Karpas-422 (cell line): ENCODE results near the gene TTLL1. TPM values are rescaled to one million over a fixed set of nuclear protein-coding genes. Genes with fewer than 3 reads are reported as not detected.
"Not testable (repeated sequence)": the region's sequence is repeated elsewhere in the genome, so short reads cannot be mapped to it uniquely, and the experiment has no call there.

ENCODE experiments used
- DNase-seq: peaks from one replicate; pipeline ENCODE4 v3.0.0-alpha.2; 2015
- H2AFZ ChIP-seq: fragments of 200-600 bp; sonication (generic); 2 replicates; pipeline ENCODE4 v1.6.1; 2014; ENCODE audit warnings: antibody characterized with exemption, low read length, mixed read lengths
- H3K27ac ChIP-seq: fragments of 200-600 bp; sonication (generic); 2 replicates; pipeline ENCODE4 v1.5.1; 2014; ENCODE audit warnings: mild to moderate bottlenecking, low read length, moderate library complexity
- H3K27me3 ChIP-seq: fragments of 200-600 bp; sonication (generic); 2 replicates; pipeline ENCODE4 v1.6.1; 2014; ENCODE audit warnings: low read length, mixed read lengths
- H3K36me3 ChIP-seq: fragments of 200-600 bp; sonication (generic); 2 replicates; pipeline ENCODE4 v1.6.1; 2014; ENCODE audit warnings: low read length, mixed read lengths; ENCODE audit not compliant: insufficient read depth
- H3K4me1 ChIP-seq: fragments of 200-600 bp; sonication (generic); 2 replicates; pipeline ENCODE4 v1.6.1; 2014; ENCODE audit warnings: mild to moderate bottlenecking, low read length, mixed read lengths
- H3K4me2 ChIP-seq: fragments of 200-600 bp; sonication (generic); 2 replicates; pipeline ENCODE4 v1.6.1; 2014; ENCODE audit warnings: low read length, low read depth, mild to moderate bottlenecking; ENCODE audit not compliant: poor library complexity, severe bottlenecking
- H3K4me3 ChIP-seq: fragments of 200-600 bp; sonication (generic); 2 replicates; pipeline ENCODE4 v1.5.1; 2014; ENCODE audit warnings: mild to moderate bottlenecking, antibody characterized with exemption, low read length, mixed read lengths
- H3K79me2 ChIP-seq: fragments of 200-600 bp; sonication (generic); 2 replicates; pipeline ENCODE4 v1.6.1; 2014; ENCODE audit warnings: mild to moderate bottlenecking, low read length, mixed read lengths
- H3K9ac ChIP-seq: fragments of 200-600 bp; sonication (generic); 2 replicates; pipeline ENCODE4 v1.6.0; 2014; ENCODE audit warnings: low read length
- H3K9me2 ChIP-seq: fragments of 200-600 bp; sonication (generic), shearing (Covaris generic); replicated peaks from 2 replicates; pipeline ENCODE4 v1.6.0; 2014; ENCODE audit warnings: mild to moderate bottlenecking, low read length, moderate library complexity; ENCODE audit not compliant: insufficient read depth
- H3K9me3 ChIP-seq: fragments of 300-700, 200-600 bp; sonication (generic); 2 replicates; pipeline ENCODE4 v1.6.1; 2014; ENCODE audit warnings: low read length, mixed read lengths
- H4K20me1 ChIP-seq: fragments of 200-600 bp; sonication (generic); 2 replicates; pipeline ENCODE4 v1.6.1; 2014; ENCODE audit warnings: mild to moderate bottlenecking, antibody characterized with exemption, low read length, low read depth; ENCODE audit not compliant: insufficient read depth
- total RNA-seq: library from RNA; depleted of rRNA; stranded (reverse); fragments of >200 nt; shearing (Covaris generic); gene quantifications from 2 replicates; pipeline ENCODE4 v1.2.3, GENCODE V29; 2014; ENCODE audit warnings: low replicate concordance

TTLL1 gene
- total RNA-seq, 1 experiment from 2014 or later = 0.97 TPM

DNA sequence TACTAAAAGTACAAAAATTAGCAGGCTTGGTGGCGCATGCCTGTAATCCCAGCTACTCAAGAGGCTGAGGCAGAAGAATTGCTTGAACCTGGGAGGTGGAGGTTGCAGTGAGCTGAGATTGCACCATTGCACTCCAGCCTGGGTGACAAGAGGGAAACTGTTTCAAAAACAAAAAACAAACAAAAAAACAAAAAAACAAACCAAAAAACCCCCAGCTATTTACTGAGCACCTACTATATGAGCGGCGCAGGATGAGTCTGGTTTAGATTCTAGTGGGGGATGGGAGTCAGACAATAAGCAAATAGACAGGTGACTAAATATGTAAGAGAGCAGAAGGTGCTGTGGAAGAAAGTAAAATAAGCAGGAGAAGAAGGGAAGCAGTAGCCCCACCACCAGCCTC lies 15.8 kb upstream of the TTLL1 start:
- H3K9me3 ChIP-seq, H3K27me3 ChIP-seq, H3K27ac ChIP-seq, H2AFZ ChIP-seq, H3K79me2 ChIP-seq, H3K4me1 ChIP-seq, H3K36me3 ChIP-seq, H3K9me2 ChIP-seq, DNase-seq, H3K9ac ChIP-seq, H3K4me2 ChIP-seq, H3K4me3 ChIP-seq, H4K20me1 ChIP-seq: not testable (repeated sequence)

GRCh38 chr22:43104056-43104625 lies 14.9 kb upstream of the TTLL1 start:
- not testable (repeated sequence) for H3K79me2 ChIP-seq, H3K4me2 ChIP-seq, H2AFZ ChIP-seq

GRCh38 chr22:43101306-43101705 lies 12.1 kb upstream of the TTLL1 start:
- no peaks in the 10 kb centered on the region for H3K36me3 ChIP-seq
- H3K9ac ChIP-seq = no peak overlapping the region
- H3K27ac ChIP-seq = no peak overlapping the region
- no peak overlapping the region for H2AFZ ChIP-seq
- H3K4me1 ChIP-seq = no peaks in the 10 kb centered on the region
- no peaks in the 10 kb centered on the region for H3K9me2 ChIP-seq
- no peaks in the 10 kb centered on the region for H4K20me1 ChIP-seq
- DNase-seq = no peak
- H3K4me2 ChIP-seq = no peak overlapping the region
- no peak overlapping the region for H3K4me3 ChIP-seq
- no peaks in the 10 kb centered on the region for H3K79me2 ChIP-seq
- H3K27me3 ChIP-seq = no peaks in the 10 kb centered on the region
- no peaks in the 10 kb centered on the region for H3K9me3 ChIP-seq

More at GRCh38 chr22:43104056-43104625, 14.9 kb upstream of the TTLL1 start:
- not testable (repeated sequence) for H3K9ac ChIP-seq, H4K20me1 ChIP-seq, H3K9me2 ChIP-seq, H3K36me3 ChIP-seq, H3K27ac ChIP-seq, DNase-seq, H3K27me3 ChIP-seq, H3K4me3 ChIP-seq, H3K4me1 ChIP-seq, H3K9me3 ChIP-seq

GRCh38 chr22:43100225-43100624 lies 11.0 kb upstream of the TTLL1 start:
- H3K9me2 ChIP-seq = no peaks in the 10 kb centered on the region
- no peaks in the 10 kb centered on the region; the same call in 1 of the 2 replicates for H3K9me3 ChIP-seq
- no peaks in the 10 kb centered on the region for H3K27me3 ChIP-seq
- no peaks in the 10 kb centered on the region for H4K20me1 ChIP-seq
- H2AFZ ChIP-seq = no peak overlapping the region
- H3K27ac ChIP-seq = no peak overlapping the region
- H3K4me2 ChIP-seq = no peak overlapping the region
- H3K79me2 ChIP-seq = no peaks in the 10 kb centered on the region
- H3K4me3 ChIP-seq = no peak overlapping the region
- no peak overlapping the region for H3K9ac ChIP-seq
- no peaks in the 10 kb centered on the region for H3K4me1 ChIP-seq
- no peaks in the 10 kb centered on the region for H3K36me3 ChIP-seq
- DNase-seq = no peak

DNA sequence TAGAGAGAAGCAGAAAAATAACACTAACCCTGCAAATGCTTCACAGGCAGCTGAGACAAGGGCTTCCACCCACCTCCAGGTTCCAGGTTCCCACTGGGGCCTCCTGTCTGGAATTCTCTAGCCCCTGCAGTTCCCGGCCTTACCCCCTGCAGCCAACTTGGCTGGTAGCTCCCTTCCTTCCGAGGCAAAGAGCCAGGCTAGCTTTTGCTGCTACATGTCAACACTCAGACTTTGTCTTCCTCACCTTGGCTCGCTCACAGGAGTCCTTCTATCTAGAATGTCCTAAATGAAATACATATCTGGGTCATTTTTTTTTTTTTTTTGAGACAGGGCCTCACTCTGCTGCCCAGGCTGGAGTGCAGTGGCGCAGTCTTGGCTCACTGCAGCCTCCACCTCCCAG lies 9.9 kb upstream of the TTLL1 start:
- Histone ChIP-seq H3K27ac (no peak overlapping the region), H4K20me1 (no peaks in the 10 kb centered on the region), H3K9me2 (no peaks in the 10 kb centered on the region), H3K9ac (no peak overlapping the region), H3K4me3 (no peak overlapping the region), H3K79me2 (no peaks in the 10 kb centered on the region), H3K27me3 (no peaks in the 10 kb centered on the region), H3K4me2 (no peak overlapping the region), H3K36me3 (no peaks in the 10 kb centered on the region), H2AFZ (no peak overlapping the region), H3K9me3 (no peaks in the 10 kb centered on the region; the same call in 1 of the 2 replicates), H3K4me1 (peaks cover 6% of the 10 kb centered on the region)
- DNase-seq = no peak

DNA sequence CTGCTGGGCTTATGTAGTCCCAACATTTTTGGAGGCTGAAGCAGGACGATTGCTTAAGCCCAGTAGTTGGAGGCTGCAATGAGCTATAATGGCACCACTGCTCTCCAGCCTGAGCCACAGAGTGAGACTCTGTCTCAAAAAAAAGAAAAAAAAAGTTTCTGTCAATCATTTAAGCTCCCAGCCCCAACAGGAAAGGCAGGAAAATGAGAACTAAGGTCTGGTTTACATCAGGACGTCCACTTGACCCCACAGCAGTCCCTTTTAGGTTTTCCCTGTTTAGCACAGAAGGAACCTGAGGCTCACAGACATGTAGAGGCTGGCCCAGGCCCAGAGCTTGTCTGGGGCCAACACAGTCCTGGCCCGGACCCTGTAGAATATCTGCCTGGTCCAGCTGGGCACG lies 9.2 kb upstream of the TTLL1 start:
- no peak overlapping the region for H3K9ac ChIP-seq
- H3K4me3 ChIP-seq = no peak overlapping the region
- no peaks in the 10 kb centered on the region for H3K9me2 ChIP-seq
- H3K36me3 ChIP-seq = no peaks in the 10 kb centered on the region
- DNase-seq = no peak
- no peak overlapping the region for H2AFZ ChIP-seq
- H3K9me3 ChIP-seq = no peaks in the 10 kb centered on the region; the same call in 1 of the 2 replicates
- no peaks in the 10 kb centered on the region for H3K27me3 ChIP-seq
- H3K4me2 ChIP-seq = no peak overlapping the region
- H3K27ac ChIP-seq = no peak overlapping the region
- no peaks in the 10 kb centered on the region for H4K20me1 ChIP-seq
- no peaks in the 10 kb centered on the region for H3K79me2 ChIP-seq
- peaks cover 10% of the 10 kb centered on the region for H3K4me1 ChIP-seq

DNA sequence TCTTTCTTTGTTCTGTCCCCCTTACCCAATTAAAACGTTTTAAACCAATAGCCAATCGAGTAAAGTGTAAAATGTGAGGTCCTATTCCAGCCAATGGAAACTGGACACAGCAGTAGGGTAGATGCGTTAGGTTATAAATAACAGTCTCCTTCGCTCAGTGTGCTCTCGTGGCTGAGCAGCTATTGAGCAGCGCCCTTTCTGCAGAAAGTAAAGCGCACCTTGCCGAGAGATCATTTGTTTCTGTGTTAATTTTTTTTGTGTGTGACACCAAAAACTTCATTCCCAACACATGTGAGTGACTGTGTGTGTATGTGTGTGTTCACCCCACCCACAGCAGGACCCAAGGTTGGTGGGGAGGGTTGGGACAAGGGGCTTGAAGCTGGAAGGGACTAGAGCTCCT lies 7.2 kb upstream of the TTLL1 start:
- H3K9me3 ChIP-seq = no peaks in the 10 kb centered on the region; the same call in 1 of the 2 replicates
- no peak for DNase-seq
- no peaks in the 10 kb centered on the region for H3K9me2 ChIP-seq
- H3K4me3 ChIP-seq = no peak overlapping the region
- H3K4me2 ChIP-seq = no peak overlapping the region
- no peak overlapping the region for H2AFZ ChIP-seq
- H3K27ac ChIP-seq = no peak overlapping the region
- peaks cover 10% of the 10 kb centered on the region for H3K4me1 ChIP-seq
- no peaks in the 10 kb centered on the region for H3K27me3 ChIP-seq
- no peaks in the 10 kb centered on the region for H3K79me2 ChIP-seq
- H4K20me1 ChIP-seq = no peaks in the 10 kb centered on the region
- no peak overlapping the region for H3K9ac ChIP-seq
- H3K36me3 ChIP-seq = no peaks in the 10 kb centered on the region

DNA sequence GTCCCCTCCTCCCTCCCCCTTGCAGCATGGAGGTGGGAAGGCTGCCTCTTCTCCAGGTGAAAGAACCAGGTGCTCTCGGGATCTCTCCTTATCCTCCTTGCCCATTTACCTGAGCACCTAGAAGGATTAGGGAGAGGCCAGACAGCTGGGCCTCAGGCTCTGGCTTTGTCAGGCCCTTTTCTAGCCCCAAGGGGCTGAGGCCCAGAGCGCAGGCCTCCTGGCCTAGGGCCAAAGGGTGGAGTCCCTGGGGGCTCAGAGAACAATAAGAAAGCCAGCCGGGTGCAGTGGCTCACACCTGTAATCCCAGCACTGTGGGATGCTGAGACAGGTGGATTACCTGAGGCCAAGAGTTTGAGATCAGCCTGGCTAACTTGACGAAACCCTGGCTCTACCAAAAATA lies 5.4 kb upstream of the TTLL1 start:
- H3K4me1 ChIP-seq = peaks cover 10% of the 10 kb centered on the region
- H4K20me1 ChIP-seq = no peaks in the 10 kb centered on the region
- no peak overlapping the region for H3K27ac ChIP-seq
- no peaks in the 10 kb centered on the region for H3K27me3 ChIP-seq
- H3K9ac ChIP-seq = no peak overlapping the region
- no peaks in the 10 kb centered on the region; the same call in 1 of the 2 replicates for H3K9me3 ChIP-seq
- no peak overlapping the region for H2AFZ ChIP-seq
- no peak overlapping the region for H3K4me2 ChIP-seq
- no peaks in the 10 kb centered on the region for H3K9me2 ChIP-seq
- H3K36me3 ChIP-seq = no peaks in the 10 kb centered on the region
- DNase-seq = no peak
- no peak overlapping the region for H3K4me3 ChIP-seq
- H3K79me2 ChIP-seq = no peaks in the 10 kb centered on the region

GRCh38 chr22:43094085-43094484 lies 4.9 kb upstream of the TTLL1 start:
- Histone ChIP-seq H2AFZ (no peak overlapping the region), H3K9me3 (no peaks in the 10 kb centered on the region; the same call in 1 of the 2 replicates), H4K20me1 (no peaks in the 10 kb centered on the region), H3K27me3 (no peaks in the 10 kb centered on the region), H3K9me2 (no peaks in the 10 kb centered on the region), H3K27ac (no peak overlapping the region), H3K4me2 (no peak overlapping the region), H3K4me3 (no peak overlapping the region), H3K4me1 (peaks cover 10% of the 10 kb centered on the region), H3K79me2 (no peaks in the 10 kb centered on the region), H3K36me3 (no peaks in the 10 kb centered on the region), H3K9ac (no peak overlapping the region)
- peak; percentile 68 for DNase-seq
